DMS53 (cell line): ENCODE results near the gene CCK.

Experiments
- DNase-seq: peaks from one replicate; lab custom pipeline; 2025; lab: John Stamatoyannopoulos, UW

The CCK gene

DNA sequence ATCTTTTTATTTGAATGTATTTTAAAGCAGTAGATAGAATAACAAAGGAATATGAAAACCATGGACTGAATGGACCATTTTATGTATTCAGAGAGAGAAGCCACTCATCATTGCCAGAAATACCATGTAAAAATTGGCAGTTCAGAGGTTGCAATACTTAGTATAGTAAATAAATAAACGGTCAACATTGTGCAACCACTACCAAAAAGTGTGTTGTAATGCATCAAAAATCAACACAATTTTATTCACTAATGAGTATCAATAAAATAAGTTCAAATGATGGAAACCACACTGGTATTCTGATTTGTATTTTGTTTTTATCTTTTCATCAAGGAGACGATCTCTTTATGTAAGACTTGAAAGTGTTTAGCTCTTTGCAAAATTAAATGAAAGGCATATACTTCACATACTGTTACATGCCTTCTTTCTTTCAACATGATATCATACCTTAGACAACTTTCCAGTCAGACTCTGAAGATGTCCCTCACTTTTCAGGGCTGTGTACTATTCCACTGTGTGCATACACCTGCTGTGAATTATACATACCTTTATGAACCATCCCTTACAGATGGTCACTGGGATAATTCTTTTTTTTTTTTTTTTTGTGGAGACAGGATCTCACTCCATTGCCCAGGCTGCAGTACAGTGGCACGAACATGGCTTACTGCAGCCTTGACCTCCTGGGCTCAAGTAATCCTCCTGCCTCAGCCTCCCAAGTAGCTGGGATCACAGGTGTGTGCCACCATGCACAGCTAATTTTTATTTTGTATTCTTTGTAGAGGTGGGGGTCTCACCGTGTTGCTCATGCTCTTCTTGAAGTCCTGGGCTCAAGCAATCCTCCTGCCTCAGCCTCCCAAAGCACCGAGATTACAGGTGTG is 40.3 kb downstream of the CCK start:
- DNase-seq: no peak

DNA sequence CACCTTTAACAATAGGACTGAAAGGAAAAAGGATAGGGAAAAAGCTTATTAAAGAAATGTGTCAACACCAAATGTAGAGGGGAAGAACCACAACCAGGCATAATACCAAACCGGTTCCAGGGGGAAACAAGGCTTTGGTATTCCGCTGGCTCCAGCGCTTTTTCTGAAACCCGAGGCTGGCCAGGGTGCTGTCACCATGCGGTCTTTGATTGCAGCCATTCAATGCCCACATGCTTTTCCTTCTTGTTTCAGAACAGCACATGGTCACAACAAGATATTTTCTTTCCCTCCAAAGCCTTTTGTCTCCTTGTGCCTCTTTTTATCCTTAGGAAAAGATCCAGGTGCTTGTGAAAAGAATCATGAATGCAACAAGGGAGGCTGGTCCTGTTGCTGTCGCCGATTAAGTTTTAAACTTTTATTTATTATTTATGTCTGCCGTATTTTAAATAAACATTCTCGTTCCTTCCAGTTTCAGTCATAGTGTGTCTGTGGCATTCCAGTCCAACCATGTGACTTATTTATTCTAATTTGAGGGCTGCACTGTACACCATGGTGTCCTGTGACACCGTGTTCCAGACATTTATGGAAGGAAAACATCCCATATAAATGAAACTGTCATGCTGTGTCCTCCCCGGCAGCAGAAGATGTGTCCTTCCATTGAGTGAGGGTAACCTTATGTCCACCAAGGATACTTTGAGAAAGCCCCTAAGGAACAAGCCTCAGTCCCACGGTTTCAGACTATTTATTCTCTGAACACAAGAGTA is 41.1 kb downstream of the CCK start:
- DNase-seq: no peak

DNA sequence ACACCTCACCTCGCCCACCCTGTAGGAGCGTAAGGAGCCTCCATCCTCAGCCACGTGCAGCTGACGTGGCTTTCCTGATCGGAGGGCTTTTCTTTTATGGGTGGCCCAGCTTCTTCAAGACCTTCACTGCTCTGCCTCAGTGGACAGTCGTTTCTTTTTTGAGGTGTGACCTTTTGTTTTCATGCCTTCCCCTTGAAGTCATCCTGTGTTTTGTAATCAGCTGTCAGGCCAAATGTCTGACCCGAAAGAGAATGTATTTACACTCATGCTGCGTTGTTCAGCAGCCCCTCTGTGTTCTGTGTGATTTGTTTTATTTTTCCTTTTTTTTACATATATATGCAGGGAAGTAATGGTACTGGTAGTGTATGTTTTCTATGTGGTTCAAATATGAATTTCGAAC is 41.8 kb downstream of the CCK start:
- DNase-seq: no peak

DNA sequence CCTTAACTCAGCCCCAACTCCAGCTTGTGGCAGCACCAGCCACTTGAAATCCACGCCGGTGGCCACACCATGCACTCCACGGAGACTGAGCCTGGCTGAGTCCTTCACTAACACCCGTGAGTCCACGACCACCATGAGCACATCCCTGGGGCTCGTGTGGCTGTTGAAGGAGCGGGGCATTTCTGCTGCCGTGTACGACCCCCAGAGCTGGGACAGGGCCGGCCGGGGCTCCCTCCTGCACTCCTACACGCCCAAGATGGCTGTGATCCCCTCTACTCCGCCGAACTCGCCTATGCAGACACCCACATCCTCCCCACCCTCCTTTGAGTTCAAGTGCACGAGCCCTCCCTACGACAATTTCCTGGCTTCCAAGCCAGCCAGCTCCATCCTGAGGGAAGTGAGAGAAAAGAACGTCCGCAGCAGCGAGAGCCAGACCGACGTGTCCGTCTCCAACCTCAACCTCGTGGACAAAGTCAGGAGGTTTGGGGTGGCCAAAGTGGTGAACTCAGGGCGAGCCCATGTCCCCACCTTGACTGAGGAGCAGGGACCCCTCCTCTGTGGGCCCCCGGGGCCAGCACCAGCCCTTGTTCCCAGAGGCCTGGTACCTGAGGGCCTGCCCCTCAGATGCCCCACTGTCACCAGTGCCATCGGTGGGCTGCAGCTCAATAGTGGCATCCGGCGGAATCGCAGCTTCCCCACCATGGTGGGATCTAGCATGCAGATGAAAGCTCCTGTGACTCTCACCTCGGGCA is 42.9 kb downstream of the CCK start:
- no peak for DNase-seq

DNA sequence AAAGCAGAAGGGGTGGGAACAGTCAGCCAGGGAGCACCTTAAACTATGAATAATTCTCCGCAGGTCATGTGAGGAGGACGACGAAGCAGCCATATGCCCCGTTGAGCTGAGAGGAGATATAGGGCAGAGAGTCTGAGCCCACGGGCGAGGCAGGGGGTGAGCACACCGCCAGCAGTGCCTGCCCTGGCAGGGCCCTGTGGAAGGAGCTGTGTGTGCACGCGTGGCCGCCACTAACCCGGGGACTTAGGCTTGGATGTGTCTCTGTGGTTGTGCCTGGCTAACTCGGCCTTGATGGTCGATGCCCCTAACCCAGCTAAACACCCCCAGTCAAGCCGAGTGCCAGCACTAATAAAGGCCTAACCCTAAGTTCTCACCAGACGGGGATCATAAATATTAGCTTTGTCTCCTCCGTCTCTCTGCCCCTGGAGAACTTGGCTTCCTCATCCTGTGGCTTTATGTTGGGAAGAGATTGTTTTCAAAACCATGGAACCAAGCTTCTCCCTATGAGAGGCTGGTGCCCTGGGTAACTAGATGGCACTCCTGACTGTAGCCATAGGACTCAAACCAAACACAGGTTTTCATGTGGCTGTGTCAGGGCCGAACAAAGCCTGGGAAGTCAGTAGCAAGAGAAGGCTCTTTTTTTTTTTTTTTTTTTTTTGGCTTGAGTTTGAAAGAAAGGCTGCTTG is 45.4 kb downstream of the CCK start:
- DNase-seq: no peak

DNA sequence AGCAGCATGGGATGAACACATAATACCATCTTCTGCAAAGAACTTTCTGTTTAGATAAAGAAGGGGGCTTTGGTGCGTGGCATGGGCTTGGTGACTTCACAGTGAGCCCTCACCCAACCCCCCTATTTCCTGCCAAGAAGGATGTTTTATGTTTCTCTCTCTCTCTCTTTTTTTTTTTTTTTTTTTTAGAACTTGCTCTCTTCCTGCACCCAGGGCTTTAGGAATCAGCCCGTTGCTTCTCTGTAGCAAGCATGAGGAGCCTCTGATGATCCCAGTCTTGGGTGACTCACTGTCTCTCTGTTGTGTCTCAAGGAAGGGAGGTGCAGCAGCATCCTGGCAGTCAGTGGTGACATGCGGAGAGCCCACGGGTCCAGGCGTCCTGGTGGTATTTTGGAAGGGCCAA is 49.1 kb downstream of the CCK start:
- no peak for DNase-seq

DNA sequence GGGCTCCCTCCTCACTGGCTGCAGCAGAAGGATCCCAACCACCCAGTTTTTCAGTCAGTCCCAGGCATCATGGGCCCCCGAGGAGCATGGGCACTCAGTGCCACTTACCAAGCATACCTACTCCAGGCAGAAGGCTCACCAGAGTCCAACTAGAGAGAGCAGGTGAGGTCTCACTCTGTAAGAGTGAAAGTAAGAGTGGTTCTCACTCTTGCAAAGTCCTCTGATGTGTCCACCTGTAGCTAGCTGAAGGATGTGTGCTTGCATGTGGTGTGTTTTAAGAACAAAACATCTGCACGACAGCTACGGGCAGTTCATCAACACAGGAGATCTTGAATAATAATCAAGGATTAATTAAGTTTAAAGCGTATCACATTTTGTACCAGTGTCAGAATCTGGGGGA is 49.7 kb downstream of the CCK start:
- no peak for DNase-seq

DNA sequence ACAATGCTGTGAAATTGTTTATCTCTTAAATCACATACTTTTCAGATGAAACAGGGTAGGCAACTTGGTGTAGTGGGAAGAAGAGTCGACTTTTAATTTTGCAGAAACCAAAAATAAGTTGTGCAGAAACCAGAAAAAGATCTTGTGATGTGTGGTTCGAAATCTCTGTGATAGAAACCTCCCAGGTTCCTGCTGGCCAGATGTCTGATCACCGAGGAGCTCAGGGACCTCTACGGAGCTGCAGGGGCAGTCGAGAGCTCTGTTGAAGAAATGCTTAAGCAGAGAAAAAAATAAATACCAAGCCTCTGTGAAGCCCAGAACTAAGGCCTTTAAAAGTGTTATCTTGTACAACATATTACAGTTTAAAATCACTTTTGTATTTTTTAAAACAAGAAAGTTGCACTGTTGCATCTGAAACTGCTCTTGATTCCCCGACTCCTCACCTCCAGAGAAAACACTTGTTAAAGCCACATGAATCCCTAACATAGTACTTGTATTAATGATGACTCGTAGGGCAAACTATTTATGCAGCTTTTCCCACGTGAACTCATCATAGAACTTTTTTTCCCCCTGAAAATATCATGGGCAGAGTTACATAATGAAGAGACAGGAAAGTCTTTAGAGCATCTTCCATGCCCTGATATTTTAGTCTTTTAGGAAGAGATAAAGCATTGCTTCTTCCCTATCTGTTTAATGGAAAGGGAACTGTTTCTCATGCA is 51.3 kb downstream of the CCK start:
- no peak for DNase-seq

DNA sequence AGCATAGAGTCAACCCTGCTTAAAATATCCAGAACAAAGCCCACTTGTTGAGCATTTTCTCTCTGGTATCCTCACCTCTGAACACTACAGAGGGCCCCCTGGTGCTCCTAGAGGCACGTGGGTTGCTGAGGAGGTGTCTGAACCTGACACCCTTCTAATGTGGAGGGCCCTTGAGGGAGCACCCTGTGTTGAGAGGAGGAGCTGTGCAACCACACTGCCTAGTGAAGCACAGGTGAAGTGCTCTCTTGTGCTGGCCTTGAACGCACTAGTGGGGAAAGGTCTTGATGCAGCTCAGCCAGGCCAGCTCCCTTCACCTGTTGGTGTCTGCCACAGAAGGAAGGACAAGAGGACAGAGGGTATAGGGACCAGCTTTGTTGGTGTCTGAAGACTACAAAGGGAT is 51.9 kb downstream of the CCK start:
- DNase-seq: peak; percentile 18

DNA sequence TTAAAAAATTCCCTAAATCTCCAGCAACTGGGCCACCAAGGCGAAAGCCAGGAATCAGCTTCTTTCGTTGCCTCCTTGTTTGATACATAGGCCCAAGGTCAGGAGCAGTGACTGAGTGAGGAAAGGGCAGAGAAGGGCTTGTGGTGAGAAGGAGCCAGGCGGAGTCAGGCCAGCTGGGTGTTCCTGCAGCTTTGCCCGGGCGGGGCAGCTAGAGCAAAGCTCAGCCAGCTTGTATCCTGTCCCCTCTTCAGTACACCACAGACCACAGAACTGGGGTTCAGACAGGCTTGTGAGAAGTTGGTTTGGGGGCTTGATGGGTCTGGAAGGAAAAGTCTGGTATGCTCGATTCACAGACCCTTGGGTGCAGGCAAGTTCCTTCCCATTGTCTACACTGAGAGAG is 52.6 kb downstream of the CCK start:
- no peak for DNase-seq

DNA sequence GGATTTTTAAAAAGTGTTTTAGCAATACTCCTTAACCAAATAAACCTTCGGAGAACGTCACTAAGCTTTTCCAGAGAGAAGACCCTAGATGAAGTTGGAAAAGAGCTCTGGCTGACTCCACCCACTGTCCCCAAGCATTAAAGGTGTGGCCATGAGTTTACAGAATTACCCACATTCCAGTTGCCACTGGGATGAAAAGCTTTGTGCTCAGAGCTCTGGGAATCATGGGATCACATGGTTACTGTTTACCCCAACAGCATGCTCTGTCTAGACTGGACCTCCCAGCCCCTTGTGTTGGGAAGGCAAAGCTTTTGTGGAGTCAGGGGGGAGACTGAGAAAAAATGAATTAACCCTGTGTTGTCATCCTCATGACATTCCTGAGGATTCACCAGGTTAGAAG is 55.3 kb downstream of the CCK start:
- no peak for DNase-seq

DNA sequence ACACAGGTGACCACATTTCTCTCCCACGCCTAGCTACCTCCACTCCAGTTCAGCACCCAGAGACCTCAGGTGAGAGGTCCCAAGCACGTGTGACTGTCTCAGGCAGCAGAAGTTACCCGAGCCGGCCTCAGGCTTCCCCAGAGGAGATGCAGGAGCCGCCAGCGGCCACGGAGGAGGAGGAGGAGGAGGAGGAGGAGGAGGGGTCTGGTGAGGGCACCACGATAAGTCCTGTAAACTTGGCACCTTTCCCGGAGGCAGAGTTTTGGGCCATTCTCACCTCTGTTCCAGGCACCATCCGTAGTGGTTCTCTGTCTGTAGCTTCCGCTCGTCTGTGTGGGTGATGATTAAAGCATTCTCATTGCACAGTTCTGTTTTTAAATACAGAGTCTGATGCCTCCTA is 56.1 kb downstream of the CCK start:
- no peak for DNase-seq
